IMR-90 (cell line): ENCODE data around the gene CCNL2.

Experiments
- CEBPB ChIP-seq: IDR thresholded peaks from 2 replicates; pipeline ENCODE4 v1.6.1; 2012; ENCODE audit warnings: low read depth, low read length, improper control_type of control experiment
- CTCF ChIP-seq: conservative IDR thresholded peaks from 2 replicates; pipeline ENCODE4 v1.5.1; 2012; ENCODE audit warnings: mild to moderate bottlenecking, low read depth, low read length, improper control_type of control experiment
- ELK1 ChIP-seq: fragments of 150-350 bp; IDR thresholded peaks from 2 replicates; pipeline ENCODE4 v1.6.1; 2016; ENCODE audit warnings: low read depth, mild to moderate bottlenecking, low read length, moderate library complexity, borderline replicate concordance
- FOS ChIP-seq: fragments of 150-350 bp; IDR thresholded peaks from 2 replicates; pipeline ENCODE4 v1.6.1; 2016; ENCODE audit warnings: low read depth, low read length
- MAFK ChIP-seq: IDR thresholded peaks from 2 replicates; pipeline ENCODE4 v1.6.1; 2012; ENCODE audit warnings: low read depth, low read length, improper control_type of control experiment
- MAZ ChIP-seq: IDR thresholded peaks from 2 replicates; pipeline ENCODE4 v1.6.1; 2012; ENCODE audit warnings: low read depth, mild to moderate bottlenecking, low read length, improper control_type of control experiment, moderate library complexity, borderline replicate concordance
- MXI1 ChIP-seq: IDR thresholded peaks from 2 replicates; pipeline ENCODE4 v1.6.1; 2012; ENCODE audit warnings: low read depth, mild to moderate bottlenecking, low read length, moderate library complexity, borderline replicate concordance
- NFE2L2 ChIP-seq: fragments of 150-350 bp; IDR thresholded peaks from 2 replicates; pipeline ENCODE4 v1.6.1; 2016; ENCODE audit warnings: low read depth, mild to moderate bottlenecking, low read length
- POLR2A ChIP-seq: IDR thresholded peaks from 2 replicates; pipeline ENCODE4 v1.6.1; 2012; ENCODE audit warnings: mild to moderate bottlenecking, low read depth, low read length
- RCOR1 ChIP-seq: IDR thresholded peaks from 2 replicates; pipeline ENCODE4 v1.6.1; 2012; ENCODE audit warnings: mild to moderate bottlenecking, low read length, improper control_type of control experiment; ENCODE audit not compliant: insufficient replicate concordance
- RFX5 ChIP-seq: IDR thresholded peaks from 2 replicates; pipeline ENCODE4 v1.8.0; 2012; ENCODE audit warnings: low read depth, mild to moderate bottlenecking, low read length, moderate library complexity
- SMC3 ChIP-seq: fragments of 150-350 bp; IDR thresholded peaks from 2 replicates; pipeline ENCODE4 v1.6.1; 2016; ENCODE audit warnings: low read depth, mild to moderate bottlenecking, antibody characterized with exemption, low read length, moderate library complexity
- USF2 ChIP-seq: fragments of 150-350 bp; IDR thresholded peaks from 2 replicates; pipeline ENCODE4 v1.6.1; 2017; ENCODE audit warnings: mild to moderate bottlenecking, antibody characterized with exemption, low read length, low read depth

GRCh38 chr1:1403653-1404052 lies 4.5 kb upstream of the CCNL2 start:
- TF ChIP-seq RCOR1 (no peak), CTCF (no peak), POLR2A (no peak), MXI1 (no peak), MAFK (no peak), CEBPB (no peak), MAZ (no peak), SMC3 (no peak), USF2 (no peak), ELK1 (no peak), NFE2L2 (no peak), RFX5 (no peak), FOS (no peak)
